ENCODE measurements around the gene VTCN1. TPM values are rescaled to one million over a fixed set of nuclear protein-coding genes. Genes with fewer than 3 reads are reported as not detected.

VTCN1 gene
- total and polyA plus RNA-seq, 3 experiments from 2014 or later, result not detected

- Mint-ChIP-seq H3K4me1 (no peaks in the 10 kb centered on the region), H3K27ac (no peak overlapping the region)
These were observed 29.1 kb downstream of the VTCN1 start for GRCh38 chr1:117181630-117182041.

GRCh38 chr1:117180147-117180967 lies 30.4 kb downstream of the VTCN1 start:
- peaks cover 1 to 4% of the 10 kb centered on the region in 2 donors for H3K27me3 Mint-ChIP-seq
- no peaks in the 10 kb centered on the region for H3K36me3 ChIP-seq (ENCODE audit: insufficient read depth, low read length)
- CTCF ChIA-PET, result no interaction called here
- no peak overlapping the region for H3K4me3 Mint-ChIP-seq
- no peak for DNase-seq
- no peak overlapping the region for H3K27ac ChIP-seq (ENCODE audit: low read depth, low read length)
- no peaks in the 10 kb centered on the region for H3K9me3 ChIP-seq (ENCODE audit: low read length)
- POLR2A ChIA-PET, result no interaction called here
- no peaks in the 10 kb centered on the region for H3K4me1 Mint-ChIP-seq
- H3K9me3 Mint-ChIP-seq, result no peaks in the 10 kb centered on the region
- no peak overlapping the region for H3K4me3 ChIP-seq (ENCODE audit: low read length)
- H3K4me1 ChIP-seq (ENCODE audit: insufficient read depth, low read length), result no peaks in the 10 kb centered on the region
- peak overlapping the region in 1 of 8 donors; percentile 81 for H3K27ac Mint-ChIP-seq
- H3K27me3 ChIP-seq (ENCODE audit: insufficient read depth, low read length, poor library complexity, severe bottlenecking), result no peaks in the 10 kb centered on the region
- no peaks in the 10 kb centered on the region for H3K36me3 Mint-ChIP-seq

More at GRCh38 chr1:117181630-117182041, 29.1 kb downstream of the VTCN1 start:
- no peaks in the 10 kb centered on the region for H3K9me3 ChIP-seq (ENCODE audit: low read length)
- Mint-ChIP-seq H3K4me3 (no peak overlapping the region), H3K9me3 (no peaks in the 10 kb centered on the region), H3K36me3 (peaks cover 0 to 3% (median 0%) of the 10 kb centered on the region in 3 donors), H3K27me3 (peaks cover 7 to 15% of the 10 kb centered on the region in 2 donors)
- no peaks in the 10 kb centered on the region for H3K36me3 ChIP-seq (ENCODE audit: insufficient read depth, low read length)
- no peaks in the 10 kb centered on the region for H3K4me1 ChIP-seq (ENCODE audit: insufficient read depth, low read length)
- CTCF ChIA-PET, result no interaction called here
- H3K27ac ChIP-seq (ENCODE audit: low read depth, low read length), result no peak overlapping the region
- H3K4me3 ChIP-seq (ENCODE audit: low read length), result no peak overlapping the region
- DNase-seq, result no peak
- POLR2A ChIA-PET, result no interaction called here
- no peaks in the 10 kb centered on the region for H3K27me3 ChIP-seq (ENCODE audit: insufficient read depth, low read length, poor library complexity, severe bottlenecking)

GRCh38 chr1:117179471-117179870 lies 31.3 kb downstream of the VTCN1 start:
- Mint-ChIP-seq H3K4me3 (no peak overlapping the region), H3K36me3 (no peaks in the 10 kb centered on the region), H3K9me3 (no peaks in the 10 kb centered on the region), H3K27ac (no peak overlapping the region), H3K4me1 (no peaks in the 10 kb centered on the region), H3K27me3 (peaks cover 0 to 1% of the 10 kb centered on the region in 2 donors)
- POLR2A ChIA-PET, result no interaction called here
- no peaks in the 10 kb centered on the region for H3K36me3 ChIP-seq (ENCODE audit: insufficient read depth, low read length)
- no peaks in the 10 kb centered on the region for H3K4me1 ChIP-seq (ENCODE audit: insufficient read depth, low read length)
- H3K27me3 ChIP-seq (ENCODE audit: insufficient read depth, low read length, poor library complexity, severe bottlenecking), result no peaks in the 10 kb centered on the region
- DNase-seq, result no peak
- CTCF ChIA-PET, result no interaction called here
- H3K4me3 ChIP-seq (ENCODE audit: low read length), result no peak overlapping the region
- no peak overlapping the region for H3K27ac ChIP-seq (ENCODE audit: low read depth, low read length)
- H3K9me3 ChIP-seq (ENCODE audit: low read length), result no peaks in the 10 kb centered on the region

- H3K27me3 ChIP-seq (ENCODE audit: insufficient read depth, low read length, poor library complexity, severe bottlenecking), result no peaks in the 10 kb centered on the region
- no peaks in the 10 kb centered on the region for H3K4me1 Mint-ChIP-seq
- no peak overlapping the region for H3K27ac ChIP-seq (ENCODE audit: low read depth, low read length)
- no peak overlapping the region for H3K27ac Mint-ChIP-seq
- POLR2A ChIA-PET, result no interaction called here
- no peaks in the 10 kb centered on the region for H3K9me3 Mint-ChIP-seq
- no peak overlapping the region for H3K4me3 Mint-ChIP-seq
- H3K36me3 ChIP-seq (ENCODE audit: insufficient read depth, low read length), result no peaks in the 10 kb centered on the region
- H3K36me3 Mint-ChIP-seq, result no peaks in the 10 kb centered on the region
- no peaks in the 10 kb centered on the region for H3K9me3 ChIP-seq (ENCODE audit: low read length)
- no peak for DNase-seq
- no peak overlapping the region for H3K4me3 ChIP-seq (ENCODE audit: low read length)
- peaks cover 0 to 1% of the 10 kb centered on the region in 2 donors for H3K27me3 Mint-ChIP-seq
- CTCF ChIA-PET, result no interaction called here
- no peaks in the 10 kb centered on the region for H3K4me1 ChIP-seq (ENCODE audit: insufficient read depth, low read length)
These were observed 32.0 kb downstream of the VTCN1 start for GRCh38 chr1:117178756-117179155.

- Histone ChIP-seq H3K36me3 (ENCODE audit: insufficient read depth, low read length) (no peaks in the 10 kb centered on the region), H3K27me3 (ENCODE audit: insufficient read depth, low read length, poor library complexity, severe bottlenecking) (no peaks in the 10 kb centered on the region), H3K27ac (ENCODE audit: low read depth, low read length) (no peak overlapping the region), H3K4me1 (ENCODE audit: insufficient read depth, low read length) (no peaks in the 10 kb centered on the region), H3K9me3 (ENCODE audit: low read length) (no peaks in the 10 kb centered on the region), H3K4me3 (ENCODE audit: low read length) (no peak overlapping the region)
- Mint-ChIP-seq H3K4me3 (no peak overlapping the region), H3K36me3 (no peaks in the 10 kb centered on the region), H3K9me3 (no peaks in the 10 kb centered on the region), H3K4me1 (no peaks in the 10 kb centered on the region), H3K27ac (no peak overlapping the region), H3K27me3 (no peaks in the 10 kb centered on the region)
- ChIA-PET POLR2A (no interaction called here), CTCF (no interaction called here)
- no peak for DNase-seq
These were observed 33.4 kb downstream of the VTCN1 start for GRCh38 chr1:117177376-117177775.

- no peaks in the 10 kb centered on the region for H3K4me1 ChIP-seq (ENCODE audit: insufficient read depth, low read length)
- no peaks in the 10 kb centered on the region for H3K9me3 ChIP-seq (ENCODE audit: low read length)
- H3K27me3 Mint-ChIP-seq, result no peaks in the 10 kb centered on the region
- CTCF ChIA-PET, result no interaction called here
- POLR2A ChIA-PET, result no interaction called here
- no peak overlapping the region for H3K4me3 Mint-ChIP-seq
- H3K27me3 ChIP-seq (ENCODE audit: insufficient read depth, low read length, poor library complexity, severe bottlenecking), result no peaks in the 10 kb centered on the region
- H3K36me3 ChIP-seq (ENCODE audit: insufficient read depth, low read length), result no peaks in the 10 kb centered on the region
- H3K27ac ChIP-seq (ENCODE audit: low read depth, low read length), result no peak overlapping the region
- H3K9me3 Mint-ChIP-seq, result no peaks in the 10 kb centered on the region
- no peak for DNase-seq
- no peak overlapping the region for H3K27ac Mint-ChIP-seq
- H3K4me1 Mint-ChIP-seq, result no peaks in the 10 kb centered on the region
- H3K4me3 ChIP-seq (ENCODE audit: low read length), result no peak overlapping the region
- H3K36me3 Mint-ChIP-seq, result no peaks in the 10 kb centered on the region
These were observed 34.1 kb downstream of the VTCN1 start for GRCh38 chr1:117176579-117176978.

- Mint-ChIP-seq H3K36me3 (no peaks in the 10 kb centered on the region), H3K27ac (no peak overlapping the region)
- CTCF ChIA-PET, result no interaction called here
These were observed 35.9 kb downstream of the VTCN1 start for GRCh38 chr1:117174851-117175250.

GRCh38 chr1:117173691-117174090 lies 37.0 kb downstream of the VTCN1 start:
- Mint-ChIP-seq H3K4me1 (no peaks in the 10 kb centered on the region), H3K27ac (no peak overlapping the region), H3K36me3 (no peaks in the 10 kb centered on the region), H3K9me3 (no peaks in the 10 kb centered on the region), H3K4me3 (no peak overlapping the region), H3K27me3 (no peaks in the 10 kb centered on the region)
- Histone ChIP-seq H3K27ac (ENCODE audit: low read depth, low read length) (no peak overlapping the region), H3K4me3 (ENCODE audit: low read length) (no peak overlapping the region), H3K27me3 (ENCODE audit: insufficient read depth, low read length, poor library complexity, severe bottlenecking) (no peaks in the 10 kb centered on the region), H3K4me1 (ENCODE audit: insufficient read depth, low read length) (no peaks in the 10 kb centered on the region), H3K9me3 (ENCODE audit: low read length) (no peaks in the 10 kb centered on the region), H3K36me3 (ENCODE audit: insufficient read depth, low read length) (no peaks in the 10 kb centered on the region)
- POLR2A ChIA-PET, result no interaction called here
- DNase-seq, result no peak
- CTCF ChIA-PET, result no interaction called here

More at GRCh38 chr1:117174851-117175250, 35.9 kb downstream of the VTCN1 start:
- Histone ChIP-seq H3K36me3 (ENCODE audit: insufficient read depth, low read length) (no peaks in the 10 kb centered on the region), H3K27me3 (ENCODE audit: insufficient read depth, low read length, poor library complexity, severe bottlenecking) (no peaks in the 10 kb centered on the region), H3K9me3 (ENCODE audit: low read length) (no peaks in the 10 kb centered on the region), H3K4me3 (ENCODE audit: low read length) (no peak overlapping the region), H3K4me1 (ENCODE audit: insufficient read depth, low read length) (no peaks in the 10 kb centered on the region), H3K27ac (ENCODE audit: low read depth, low read length) (no peak overlapping the region)
- H3K4me3 Mint-ChIP-seq, result no peak overlapping the region
- no peaks in the 10 kb centered on the region for H3K9me3 Mint-ChIP-seq
- H3K4me1 Mint-ChIP-seq, result no peaks in the 10 kb centered on the region
- POLR2A ChIA-PET, result no interaction called here
- no peaks in the 10 kb centered on the region for H3K27me3 Mint-ChIP-seq
- DNase-seq, result no peak

Data from CD8-positive, alpha-beta memory T cell (primary cell).